ENCODE data around the gene DLX5. TPM values are rescaled to one million over a fixed set of nuclear protein-coding genes. Genes with fewer than 3 reads are reported as not detected.

Gene DLX5
- total RNA-seq, 1 experiment from 2014 or later, result not detected

GRCh38 chr7:97015756-97016380, 8.8 kb downstream of the DLX5 start:
- POLR2A ChIA-PET, result no interaction called here
- no TSS peak for BruUV-seq (replicated peaks)

GRCh38 chr7:97015279-97015678, 9.4 kb downstream of the DLX5 start:
- POLR2A ChIA-PET, result no interaction called here
- intact Hi-C loops (cut with micrococcal nuclease; ENCODE audit: unreplicated experiment), result no loop called here
- in situ Hi-C loops (cut with HindIII; ENCODE audit: low pct_unique_long_range_greater_than_20kb, low sequenced_read_pairs), result no loop called here
- BruUV-seq (replicated peaks), result no TSS peak
- DNase-seq (ENCODE audit: low read depth, low spot score) (no peak), ATAC-seq (no peak)
- no peak for TF ChIP-seq REST (IDR thresholded peaks at IDR 0.05; ENCODE audit: insufficient read depth in 1 of 2, low read depth in 2 of 2, low read length in 1 of 2)
- TF ChIP-seq TCF7L2 (IDR thresholded peaks at IDR 0.05; ENCODE audit: low read depth, low read length), result no peak
- no peak for TF ChIP-seq POLR2AphosphoS5 (IDR thresholded peaks at IDR 0.05; ENCODE audit: low read depth, low read length)
- TF ChIP-seq CTCF (IDR thresholded peaks at IDR 0.05), result no peak
- no peak for TF ChIP-seq SIN3A (IDR thresholded peaks at IDR 0.05; ENCODE audit: borderline replicate concordance, insufficient read depth, low read depth, low read length)
- Histone ChIP-seq H3K9me3 (ENCODE audit: control insufficient read depth, insufficient read depth, low read depth, low read length) (no peaks in the 10 kb centered on the region), H3K27ac (ENCODE audit: low read length) (no peak overlapping the region), H3K27me3 (ENCODE audit: control insufficient read depth, insufficient read depth, low read length) (peaks cover 26% of the 10 kb centered on the region), H3K4me3 (ENCODE audit: low read depth in 2 of 2, low read length in 2 of 2) (no peak overlapping the region), H3K4me1 (ENCODE audit: control insufficient read depth, insufficient read depth, low read length) (peaks cover 8% of the 10 kb centered on the region; the same call in 1 of the 2 replicates), H3K36me3 (ENCODE audit: control insufficient read depth, insufficient read depth, low read length) (no peaks in the 10 kb centered on the region)
- CTCF ChIA-PET, result interaction anchor here (0.6 kb wide), 1 partner anchor 14 kb away, joined by 3 read pairs; no protein-coding TSS in a partner anchor

More at GRCh38 chr7:97015756-97016380, 8.8 kb downstream of the DLX5 start:
- DNase-seq (ENCODE audit: low read depth, low spot score) (no peak), ATAC-seq (no peak)
- peaks cover 26% of the 10 kb centered on the region for H3K27me3 ChIP-seq (ENCODE audit: control insufficient read depth, insufficient read depth, low read length)
- no peaks in the 10 kb centered on the region for H3K9me3 ChIP-seq (ENCODE audit: control insufficient read depth, insufficient read depth, low read depth, low read length)
- intact Hi-C loops (cut with micrococcal nuclease; ENCODE audit: unreplicated experiment) (no loop called here), in situ Hi-C loops (cut with HindIII; ENCODE audit: low pct_unique_long_range_greater_than_20kb, low sequenced_read_pairs) (no loop called here)
- CTCF ChIA-PET, result interaction anchor here (0.8 kb wide), 1 partner anchor 16 kb away, joined by 5 read pairs; no protein-coding TSS in a partner anchor
- no peaks in the 10 kb centered on the region for H3K36me3 ChIP-seq (ENCODE audit: control insufficient read depth, insufficient read depth, low read length)
- H3K4me1 ChIP-seq (ENCODE audit: control insufficient read depth, insufficient read depth, low read length), result peaks cover 8% of the 10 kb centered on the region; the same call in 1 of the 2 replicates
- peak overlapping the region; percentile 34 to 50 for H3K4me3 ChIP-seq (ENCODE audit: low read depth in 2 of 2, low read length in 2 of 2)
- TF ChIP-seq CTCF (IDR thresholded peaks at IDR 0.05), result no peak
- H3K27ac ChIP-seq (ENCODE audit: low read length), result no peak overlapping the region

All from Panc1 (cell line).